GM20000 (cell line): ENCODE data around the gene KIFAP3.
"Not testable (repeated sequence)": the region's sequence is repeated elsewhere in the genome, so short reads cannot be mapped to it uniquely, and the experiment has no call there.

Experiments used
- DNase-seq: peaks from one replicate; pipeline ENCODE4 v3.0.0; 2012; ENCODE audit warnings: low spot score
- TF ChIP-seq, protein P1 (sequence below): IDR thresholded peaks from 2 replicates; pipeline ENCODE4 v1.5.1; 2012; ENCODE audit warnings: mild to moderate bottlenecking, control low read depth; ENCODE audit errors: extremely low read depth, missing control alignments

KIFAP3 gene

DNA sequence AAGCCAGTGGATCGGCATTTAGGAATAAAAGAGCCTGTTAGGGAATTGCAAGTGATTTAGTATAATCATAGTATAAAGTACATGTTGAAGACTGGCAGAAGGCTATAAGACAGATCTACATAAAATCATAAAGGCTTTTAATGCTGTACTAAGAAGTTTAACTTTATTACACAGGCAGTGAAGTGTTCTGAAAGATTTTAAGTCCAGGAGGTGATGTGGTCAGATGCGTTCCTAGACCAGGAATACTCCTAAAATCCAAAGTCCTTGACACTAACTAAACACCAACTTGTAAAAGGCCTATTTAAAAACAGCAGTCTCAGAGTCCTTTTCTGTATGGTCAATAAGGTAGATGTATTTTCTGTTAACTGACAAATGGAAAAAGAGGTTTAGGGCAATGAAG, 57.0 kb downstream of the KIFAP3 start:
- TF ChIP-seq, protein P1, sequence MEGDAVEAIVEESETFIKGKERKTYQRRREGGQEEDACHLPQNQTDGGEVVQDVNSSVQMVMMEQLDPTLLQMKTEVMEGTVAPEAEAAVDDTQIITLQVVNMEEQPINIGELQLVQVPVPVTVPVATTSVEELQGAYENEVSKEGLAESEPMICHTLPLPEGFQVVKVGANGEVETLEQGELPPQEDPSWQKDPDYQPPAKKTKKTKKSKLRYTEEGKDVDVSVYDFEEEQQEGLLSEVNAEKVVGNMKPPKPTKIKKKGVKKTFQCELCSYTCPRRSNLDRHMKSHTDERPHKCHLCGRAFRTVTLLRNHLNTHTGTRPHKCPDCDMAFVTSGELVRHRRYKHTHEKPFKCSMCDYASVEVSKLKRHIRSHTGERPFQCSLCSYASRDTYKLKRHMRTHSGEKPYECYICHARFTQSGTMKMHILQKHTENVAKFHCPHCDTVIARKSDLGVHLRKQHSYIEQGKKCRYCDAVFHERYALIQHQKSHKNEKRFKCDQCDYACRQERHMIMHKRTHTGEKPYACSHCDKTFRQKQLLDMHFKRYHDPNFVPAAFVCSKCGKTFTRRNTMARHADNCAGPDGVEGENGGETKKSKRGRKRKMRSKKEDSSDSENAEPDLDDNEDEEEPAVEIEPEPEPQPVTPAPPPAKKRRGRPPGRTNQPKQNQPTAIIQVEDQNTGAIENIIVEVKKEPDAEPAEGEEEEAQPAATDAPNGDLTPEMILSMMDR: no peak
- no peak for DNase-seq

DNA sequence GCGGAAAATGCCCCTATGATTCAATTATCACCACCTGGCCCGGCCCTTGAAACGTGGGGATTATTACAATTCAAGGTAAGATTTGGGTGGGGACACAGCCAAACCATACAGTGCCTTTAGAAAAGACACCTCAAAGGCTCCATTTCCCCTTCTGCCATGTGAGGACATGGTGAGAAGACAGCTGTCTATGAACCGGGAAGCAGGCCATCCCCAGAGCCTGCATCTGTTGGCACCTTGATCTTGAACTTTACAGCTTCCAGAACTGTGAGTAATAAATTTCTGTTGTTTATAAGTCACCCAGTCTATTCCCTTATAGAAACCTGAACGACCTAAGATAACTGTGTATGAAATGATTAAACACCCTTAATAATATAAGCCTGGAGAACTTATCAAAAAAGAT, 61.6 kb downstream of the KIFAP3 start:
- TF ChIP-seq, protein P1: no peak
- DNase-seq: no peak

DNA sequence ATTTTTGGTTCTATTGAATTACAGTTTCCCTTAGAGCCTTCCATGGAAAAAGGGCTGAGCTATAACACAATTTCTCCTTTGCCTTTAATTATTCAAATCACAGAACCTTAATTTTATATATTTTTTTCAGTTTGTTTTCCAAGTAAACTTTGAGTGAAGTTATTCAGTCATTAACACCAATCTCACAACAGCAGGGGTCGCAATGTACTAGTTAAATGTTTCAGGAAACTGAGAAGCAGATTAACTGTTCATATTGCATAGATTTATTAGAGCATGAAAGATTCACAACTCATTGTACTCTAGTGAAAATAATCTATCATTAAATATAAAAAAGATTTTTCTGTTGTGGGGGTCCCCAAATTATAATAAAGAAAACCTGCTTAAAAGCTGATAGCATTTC, 64.1 kb downstream of the KIFAP3 start:
- TF ChIP-seq, protein P1: no peak
- no peak for DNase-seq

- TF ChIP-seq, protein P1: no peak
- no peak for DNase-seq
Measured at GRCh38 chr1:170009551-170009950, 64.9 kb downstream of the KIFAP3 start.

GRCh38 chr1:170008745-170009144, 65.8 kb downstream of the KIFAP3 start:
- not testable (repeated sequence) for DNase-seq

DNA sequence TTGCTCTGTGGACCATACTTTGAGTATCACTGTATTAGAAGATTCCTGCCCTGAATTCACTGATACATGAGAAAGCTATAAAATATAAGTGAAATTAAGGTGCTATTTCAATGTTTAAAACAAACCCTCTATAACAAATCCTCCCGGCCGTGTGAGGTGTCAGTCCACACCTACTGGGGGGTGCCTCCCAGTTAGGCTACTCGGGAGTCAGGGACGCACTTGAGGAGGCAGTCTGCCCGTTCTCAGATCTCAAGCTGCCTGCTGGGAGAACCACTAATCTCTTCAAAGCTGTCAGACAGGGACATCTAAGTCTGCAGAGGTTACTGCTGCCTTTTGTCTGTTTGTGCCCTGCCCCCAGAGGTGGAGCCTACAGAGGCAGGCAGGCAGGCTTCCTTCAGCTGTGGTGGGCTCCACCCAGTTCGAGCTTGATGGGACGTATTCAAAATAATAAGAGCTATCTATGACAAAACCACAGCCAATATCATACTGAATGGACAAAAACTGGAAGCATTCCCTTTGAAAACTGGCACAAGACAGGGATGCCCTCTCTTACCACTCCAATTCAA, 71.1 kb downstream of the KIFAP3 start:
- not testable (repeated sequence) for DNase-seq

GRCh38 chr1:170001266-170001665, 73.2 kb downstream of the KIFAP3 start:
- TF ChIP-seq, protein P1: no peak
- DNase-seq: no peak

DNA sequence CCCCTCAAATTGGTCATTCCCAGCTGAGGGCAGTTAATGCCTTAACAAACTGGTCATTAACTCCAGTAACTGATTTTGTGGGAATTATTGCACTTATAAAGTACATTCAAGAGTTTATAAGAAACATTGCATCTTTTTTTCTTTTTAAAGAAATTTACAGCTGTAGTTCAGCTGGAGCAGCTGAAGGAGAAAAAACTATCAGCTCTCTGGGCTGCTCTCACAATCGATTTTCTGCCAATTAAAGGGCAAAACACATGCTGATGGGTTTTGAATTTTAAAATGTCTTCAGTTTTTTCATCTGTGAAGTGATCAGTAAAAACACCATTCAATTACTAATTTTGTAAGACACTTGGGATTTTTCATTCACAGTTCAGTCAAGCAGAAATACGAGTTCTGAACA, 74.7 kb downstream of the KIFAP3 start:
- DNase-seq: no peak
- TF ChIP-seq, protein P1: no peak
